MCF 10A (cell line): Measurements from ENCODE around the gene C19orf25. TPM values are rescaled to one million over a fixed set of nuclear protein-coding genes. Genes with fewer than 3 reads are reported as not detected.

Source experiments
- BruUV-seq: library from RNA; stranded (reverse); fragments of 400-500 nt; replicated peaks from 2 replicates; lab custom pipeline; 2021; lab: Mats Ljungman, UMichigan
- CTCF ChIA-PET: fragments of 300-600 bp; sonication (Branson Sonifier 250); formaldehyde crosslinking; extraction: SDS; loops from one replicate; lab custom pipeline; 2021; ENCODE audit warnings: antibody characterized with exemption, inconsistent platforms; lab: Yijun Ruan, JAX
- POLR2A ChIA-PET: fragments of 300-600, 350-650 bp; sonication (Branson Sonifier 250); formaldehyde crosslinking; extraction: SDS; loops from one replicate; lab custom pipeline; 2020; ENCODE audit warnings: antibody characterized with exemption, inconsistent platforms; lab: Yijun Ruan, JAX
- DNase-seq: peaks from one replicate; pipeline ENCODE4 v3.0.0-alpha.2; 2018; ENCODE audit not compliant: unreplicated experiment
- H3K27ac Mint-ChIP-seq: one replicate; pipeline ENCODE4 v1.8.0; 2022; ENCODE audit warnings: mild to moderate bottlenecking, low read depth, mixed read lengths; ENCODE audit not compliant: unreplicated experiment
- H3K27me3 Mint-ChIP-seq: one replicate; pipeline ENCODE4 v1.8.0; 2022; ENCODE audit warnings: mixed read lengths; ENCODE audit not compliant: insufficient read depth, unreplicated experiment
- H3K36me3 Mint-ChIP-seq: one replicate; pipeline ENCODE4 v1.8.0; 2022; ENCODE audit warnings: mild to moderate bottlenecking, moderate library complexity, mixed read lengths; ENCODE audit not compliant: insufficient read depth, unreplicated experiment
- H3K4me1 Mint-ChIP-seq: one replicate; pipeline ENCODE4 v1.8.0; 2022; ENCODE audit warnings: mixed read lengths; ENCODE audit not compliant: insufficient read depth, unreplicated experiment
- H3K4me3 Mint-ChIP-seq: one replicate; pipeline ENCODE4 v1.8.0; 2022; ENCODE audit warnings: mild to moderate bottlenecking, moderate library complexity, mixed read lengths; ENCODE audit not compliant: unreplicated experiment
- H3K9me3 Mint-ChIP-seq: one replicate; pipeline ENCODE4 v1.8.0; 2022; ENCODE audit warnings: mixed read lengths; ENCODE audit not compliant: unreplicated experiment
- CTCF ChIP-seq: fragments of 200-600 bp; IDR thresholded peaks from one replicate; pipeline ENCODE4 v1.8.0; 2022; ENCODE audit warnings: antibody characterized with exemption, mild to moderate bottlenecking; ENCODE audit not compliant: unreplicated experiment
- intact Hi-C: fragments of 100-400 bp; cut with micrococcal nuclease; formaldehyde crosslinking; loops from 2 replicates; pipeline ENCODE4 v1.14.1; 2022
- total RNA-seq: library from RNA; stranded (reverse); gene quantifications from 2 replicates; pipeline ENCODE4 v1.2.3, GENCODE V29; 2022

C19orf25 gene
- total RNA-seq, 1 experiment from 2014 or later, result 40.5 TPM

GRCh38 chr19:1510442-1510806, 31.4 kb upstream of the C19orf25 start:
- no TSS peak for BruUV-seq
- intact Hi-C loops, result loop anchor here (5.0 kb wide), 1 partner anchor 233 kb away; the partner anchor contains the start of gene FAM174C
- H3K27me3 Mint-ChIP-seq, result no peaks in the 10 kb centered on the region
- ChIA-PET POLR2A (no interaction called here), CTCF (no interaction called here)
- H3K4me3 Mint-ChIP-seq, result no peak overlapping the region
- no peak for TF ChIP-seq CTCF
- H3K4me1 Mint-ChIP-seq, result peaks cover 9% of the 10 kb centered on the region
- no peak for DNase-seq
- H3K9me3 Mint-ChIP-seq, result no peaks in the 10 kb centered on the region
- H3K36me3 Mint-ChIP-seq, result peaks cover 11% of the 10 kb centered on the region
- peak overlapping the region; percentile 7 for H3K27ac Mint-ChIP-seq

- peak overlapping the region; percentile 7 for H3K27ac Mint-ChIP-seq
- no peaks in the 10 kb centered on the region for H3K27me3 Mint-ChIP-seq
- no peaks in the 10 kb centered on the region for H3K9me3 Mint-ChIP-seq
- ChIA-PET CTCF (interaction anchor here (0.7 kb wide), 1 partner anchor 584 kb away, joined by 4 read pairs; no protein-coding TSS in a partner anchor), POLR2A (interaction anchor here (0.6 kb wide), 1 partner anchor 250 kb away, joined by 4 read pairs; no protein-coding TSS in a partner anchor)
- no peak for DNase-seq
- intact Hi-C loops, result loop anchor here (5.0 kb wide), 1 partner anchor 233 kb away; the partner anchor contains the start of gene FAM174C
- no peak for TF ChIP-seq CTCF
- H3K4me1 Mint-ChIP-seq, result peaks cover 9% of the 10 kb centered on the region
- H3K36me3 Mint-ChIP-seq, result peaks cover 12% of the 10 kb centered on the region
- H3K4me3 Mint-ChIP-seq, result no peak overlapping the region
- BruUV-seq, result no TSS peak
Measured at GRCh38 chr19:1509602-1510441, 30.8 kb upstream of the C19orf25 start.

- no peak for TF ChIP-seq CTCF
- Mint-ChIP-seq H3K36me3 (peaks cover 23% of the 10 kb centered on the region), H3K27ac (peak overlapping the region; percentile 99), H3K4me1 (peaks cover 9% of the 10 kb centered on the region), H3K4me3 (peak overlapping the region; percentile 35), H3K27me3 (no peaks in the 10 kb centered on the region), H3K9me3 (no peaks in the 10 kb centered on the region)
- ChIA-PET POLR2A (interaction anchor here (0.6 kb wide), 1 partner anchor 67 kb away, joined by 3 read pairs; no protein-coding TSS in a partner anchor), CTCF (interaction anchor here (0.8 kb wide), 1 partner anchor 163 kb away, joined by 3 read pairs; no protein-coding TSS in a partner anchor)
- BruUV-seq, result no TSS peak
- intact Hi-C loops, result no loop called here
- no peak for DNase-seq
Measured at GRCh38 chr19:1508507-1508856, 29.5 kb upstream of the C19orf25 start.

- H3K9me3 Mint-ChIP-seq, result no peaks in the 10 kb centered on the region
- TF ChIP-seq CTCF, result no peak
- peaks cover 9% of the 10 kb centered on the region for H3K4me1 Mint-ChIP-seq
- H3K4me3 Mint-ChIP-seq, result peak overlapping the region; percentile 91
- DNase-seq, result peak; percentile 97
- peaks cover 23% of the 10 kb centered on the region for H3K36me3 Mint-ChIP-seq
- ChIA-PET POLR2A (interaction anchor here (0.6 kb wide), 1 partner anchor 67 kb away, joined by 3 read pairs; no protein-coding TSS in a partner anchor), CTCF (interaction anchor here (0.8 kb wide), 1 partner anchor 164 kb away, joined by 3 read pairs; no protein-coding TSS in a partner anchor)
- H3K27ac Mint-ChIP-seq, result peak overlapping the region; percentile 99
- BruUV-seq, result no TSS peak
- intact Hi-C loops, result no loop called here
- H3K27me3 Mint-ChIP-seq, result no peaks in the 10 kb centered on the region
Measured at GRCh38 chr19:1507763-1508506, 28.9 kb upstream of the C19orf25 start.
